ENCODE results near the gene FSHB.
"Not testable (repeated sequence)": the region's sequence is repeated elsewhere in the genome, so short reads cannot be mapped to it uniquely, and the experiment has no call there.

Gene FSHB

DNA sequence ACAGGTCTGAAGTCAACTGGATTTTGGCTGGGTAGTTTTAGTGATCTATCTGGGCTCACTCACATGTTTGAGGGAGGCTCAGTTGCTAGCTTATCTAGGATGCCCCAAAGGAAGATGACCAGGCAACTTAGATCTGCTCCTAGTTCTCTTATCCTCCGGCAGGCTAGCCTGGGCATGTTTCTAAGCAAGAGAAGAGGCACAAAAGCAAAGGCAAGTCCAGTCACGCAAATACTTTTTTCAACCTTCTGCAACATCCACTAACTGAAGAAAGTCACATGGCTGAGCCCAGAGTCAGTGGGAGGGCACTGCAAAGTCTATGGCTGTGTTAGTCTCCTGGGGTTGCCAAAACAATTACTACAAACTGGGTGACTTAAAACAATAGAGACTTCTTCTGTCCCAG, 32.9 kb upstream of the FSHB start:
- Histone ChIP-seq H4K91ac (ENCODE audit: low read depth, low read length) (no peak overlapping the region), H3K4ac (ENCODE audit: low read depth, low read length) (no peak overlapping the region), H3K27ac (ENCODE audit: low read depth, low read length) (no peak overlapping the region), H4K12ac (ENCODE audit: low read depth, low read length) (no peak overlapping the region), H3K9ac (ENCODE audit: low read length) (no peak overlapping the region), H3K9me3 (ENCODE audit: insufficient read depth, low read depth, low read length) (no peaks in the 10 kb centered on the region), H3K18ac (ENCODE audit: low read length) (no peak overlapping the region), H3K23ac (ENCODE audit: low read length) (no peak overlapping the region), H2BK12ac (ENCODE audit: low read length) (no peak overlapping the region), H3K79me2 (ENCODE audit: control insufficient read depth, insufficient read depth, low read length, poor library complexity) (no peaks in the 10 kb centered on the region), H2AK5ac (ENCODE audit: low read length) (no peak overlapping the region), H3K79me1 (ENCODE audit: low read length) (no peaks in the 10 kb centered on the region), H3K27me3 (ENCODE audit: insufficient read depth, low read length) (no peaks in the 10 kb centered on the region), H4K8ac (ENCODE audit: low read depth, low read length) (no peak overlapping the region), H2AFZ (ENCODE audit: insufficient read depth, low read length, poor library complexity) (no peak overlapping the region), H2BK5ac (ENCODE audit: low read depth, low read length, poor library complexity) (no peak overlapping the region), H3K4me1 (ENCODE audit: control insufficient read depth in 1 of 2, insufficient read depth in 2 of 2, low read length in 2 of 2) (no peaks in the 10 kb centered on the region), H3K14ac (ENCODE audit: low read length) (no peak overlapping the region), H3K36me3 (ENCODE audit: control insufficient read depth in 1 of 2, insufficient read depth in 2 of 2, low read length in 2 of 2) (no peaks in the 10 kb centered on the region), H3K4me3 (ENCODE audit: low read depth, low read length) (no peak overlapping the region), H3K4me2 (ENCODE audit: low read length) (no peak overlapping the region), H2BK120ac (ENCODE audit: insufficient read depth, low read length, poor library complexity) (no peak overlapping the region)
- WGBS (ENCODE audit: extremely low coverage, insufficient coverage, insufficient read length) = no CpG with 5 or more reads among the region's 2 CpGs
- peak in 1 of 2 donors; percentile 4 for DNase-seq

DNA sequence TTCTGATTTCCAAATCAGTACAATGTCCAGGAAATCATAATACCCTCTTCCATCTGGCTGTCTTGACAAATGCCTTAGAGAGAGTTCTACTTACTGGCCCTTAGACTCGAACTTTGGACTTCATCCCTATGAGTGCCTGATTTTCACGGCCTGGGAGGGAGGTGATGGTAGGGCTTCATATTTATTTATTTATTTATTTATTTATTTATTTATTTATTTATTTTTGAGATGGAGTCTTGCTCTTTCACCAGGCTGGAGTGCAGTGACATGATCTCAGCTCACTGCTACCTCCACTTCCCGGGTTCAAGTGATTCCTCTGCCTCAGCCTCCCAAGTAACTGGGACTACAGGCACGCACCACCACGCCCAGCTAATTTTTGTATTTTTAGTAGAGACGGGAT, 27.8 kb upstream of the FSHB start:
- not testable (repeated sequence) for H3K4me2 ChIP-seq (ENCODE audit: low read length); H3K4me3 ChIP-seq (ENCODE audit: low read depth, low read length); H3K9ac ChIP-seq (ENCODE audit: low read length); H2BK12ac ChIP-seq (ENCODE audit: low read length); H4K91ac ChIP-seq (ENCODE audit: low read depth, low read length); H2AFZ ChIP-seq (ENCODE audit: insufficient read depth, low read length, poor library complexity); H3K4ac ChIP-seq (ENCODE audit: low read depth, low read length); H3K14ac ChIP-seq (ENCODE audit: low read length); H2BK5ac ChIP-seq (ENCODE audit: low read depth, low read length, poor library complexity); DNase-seq; H3K36me3 ChIP-seq (ENCODE audit: control insufficient read depth in 1 of 2, insufficient read depth in 2 of 2, low read length in 2 of 2); H3K27me3 ChIP-seq (ENCODE audit: insufficient read depth, low read length); H3K18ac ChIP-seq (ENCODE audit: low read length); H4K8ac ChIP-seq (ENCODE audit: low read depth, low read length); H2BK120ac ChIP-seq (ENCODE audit: insufficient read depth, low read length, poor library complexity); H3K79me2 ChIP-seq (ENCODE audit: control insufficient read depth, insufficient read depth, low read length, poor library complexity); H3K27ac ChIP-seq (ENCODE audit: low read depth, low read length); H3K23ac ChIP-seq (ENCODE audit: low read length); H3K79me1 ChIP-seq (ENCODE audit: low read length); H2AK5ac ChIP-seq (ENCODE audit: low read length); H3K9me3 ChIP-seq (ENCODE audit: insufficient read depth, low read depth, low read length); H3K4me1 ChIP-seq (ENCODE audit: control insufficient read depth in 1 of 2, insufficient read depth in 2 of 2, low read length in 2 of 2); H4K12ac ChIP-seq (ENCODE audit: low read depth, low read length)
- no CpG with 5 or more reads among the region's 6 CpGs for WGBS (ENCODE audit: extremely low coverage, insufficient coverage, insufficient read length)

DNA sequence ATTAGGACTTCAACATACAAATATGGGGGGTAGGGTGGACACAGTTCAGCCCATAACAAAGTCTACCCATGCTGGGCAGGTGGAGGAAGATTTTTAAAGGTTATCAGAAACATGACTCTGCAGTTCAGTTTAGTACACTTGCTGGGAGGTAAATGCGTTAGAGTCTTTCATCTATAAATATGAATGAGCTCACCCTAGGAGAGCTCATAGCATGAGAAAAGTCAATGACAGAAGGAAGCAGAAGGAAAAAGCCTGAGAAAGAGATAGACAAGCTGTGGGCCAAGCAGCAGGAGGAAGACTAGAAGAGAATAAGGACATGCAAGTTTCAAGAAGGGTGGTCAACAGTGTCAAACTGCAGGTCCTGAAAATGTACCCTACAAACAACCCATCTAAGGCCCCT, 27.0 kb upstream of the FSHB start:
- Histone ChIP-seq H4K91ac (ENCODE audit: low read depth, low read length) (no peak overlapping the region), H3K14ac (ENCODE audit: low read length) (no peak overlapping the region), H3K4ac (ENCODE audit: low read depth, low read length) (no peak overlapping the region), H3K4me3 (ENCODE audit: low read depth, low read length) (no peak overlapping the region), H3K4me2 (ENCODE audit: low read length) (no peak overlapping the region), H3K27me3 (ENCODE audit: insufficient read depth, low read length) (no peaks in the 10 kb centered on the region), H3K27ac (ENCODE audit: low read depth, low read length) (no peak overlapping the region), H2BK120ac (ENCODE audit: insufficient read depth, low read length, poor library complexity) (no peak overlapping the region), H3K79me2 (ENCODE audit: control insufficient read depth, insufficient read depth, low read length, poor library complexity) (no peaks in the 10 kb centered on the region), H2BK12ac (ENCODE audit: low read length) (no peak overlapping the region), H3K9me3 (ENCODE audit: insufficient read depth, low read depth, low read length) (no peaks in the 10 kb centered on the region), H4K12ac (ENCODE audit: low read depth, low read length) (no peak overlapping the region), H2AK5ac (ENCODE audit: low read length) (no peak overlapping the region), H3K36me3 (ENCODE audit: control insufficient read depth in 1 of 2, insufficient read depth in 2 of 2, low read length in 2 of 2) (no peaks in the 10 kb centered on the region), H2BK5ac (ENCODE audit: low read depth, low read length, poor library complexity) (no peak overlapping the region), H3K18ac (ENCODE audit: low read length) (no peak overlapping the region), H3K79me1 (ENCODE audit: low read length) (no peaks in the 10 kb centered on the region), H2AFZ (ENCODE audit: insufficient read depth, low read length, poor library complexity) (no peak overlapping the region), H3K4me1 (ENCODE audit: control insufficient read depth in 1 of 2, insufficient read depth in 2 of 2, low read length in 2 of 2) (no peaks in the 10 kb centered on the region), H4K8ac (ENCODE audit: low read depth, low read length) (no peak overlapping the region), H3K23ac (ENCODE audit: low read length) (no peak overlapping the region), H3K9ac (ENCODE audit: low read length) (no peak overlapping the region)
- DNase-seq = no peak
- no CpG with 5 or more reads among the region's 1 CpG for WGBS (ENCODE audit: extremely low coverage, insufficient coverage, insufficient read length)

DNA sequence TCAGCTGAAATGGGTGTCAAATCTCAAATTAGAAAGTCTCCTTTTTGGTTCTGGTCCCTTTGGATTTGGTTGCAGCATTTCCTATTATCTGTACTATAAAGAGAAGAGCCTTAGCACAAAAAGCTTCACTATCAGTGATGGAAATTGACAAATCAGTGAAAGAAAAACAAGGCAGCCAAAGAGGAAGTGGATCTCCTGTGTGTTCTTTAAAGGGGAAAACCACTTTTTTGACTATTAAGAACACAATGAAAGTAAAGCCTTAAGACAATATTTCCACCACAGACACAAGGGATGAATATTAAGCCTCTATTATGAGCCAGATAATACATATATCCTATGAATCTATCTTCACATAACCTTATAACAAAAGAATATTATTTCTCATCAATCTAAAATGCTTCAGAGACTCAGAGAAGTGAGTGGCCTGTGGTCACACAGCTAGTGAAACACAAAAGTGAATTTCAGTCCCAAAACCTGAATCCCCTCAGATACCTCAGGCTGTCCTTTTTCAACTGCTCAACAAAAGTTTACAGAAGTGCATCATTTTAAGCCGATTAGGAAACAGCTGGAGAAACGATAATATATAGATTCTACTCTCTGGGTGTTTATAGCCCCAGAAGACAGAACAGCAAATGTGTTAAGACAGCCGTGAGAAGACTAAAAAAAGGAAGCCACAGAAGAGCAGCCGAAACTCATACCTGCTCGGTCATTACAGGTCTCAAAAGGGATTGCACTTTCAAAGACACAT, 24.4 kb upstream of the FSHB start:
- H2BK12ac ChIP-seq (ENCODE audit: low read length) = no peak overlapping the region
- H3K23ac ChIP-seq (ENCODE audit: low read length) = no peak overlapping the region
- H3K27me3 ChIP-seq (ENCODE audit: insufficient read depth, low read length) = no peaks in the 10 kb centered on the region
- no peak overlapping the region for H2AFZ ChIP-seq (ENCODE audit: insufficient read depth, low read length, poor library complexity)
- no CpG with 5 or more reads among the region's 5 CpGs for WGBS (ENCODE audit: extremely low coverage, insufficient coverage, insufficient read length)
- no peak overlapping the region for H3K14ac ChIP-seq (ENCODE audit: low read length)
- no peak overlapping the region for H3K4me3 ChIP-seq (ENCODE audit: low read depth, low read length)
- no peak overlapping the region for H3K27ac ChIP-seq (ENCODE audit: low read depth, low read length)
- H3K79me2 ChIP-seq (ENCODE audit: control insufficient read depth, insufficient read depth, low read length, poor library complexity) = no peaks in the 10 kb centered on the region
- no peak overlapping the region for H2BK120ac ChIP-seq (ENCODE audit: insufficient read depth, low read length, poor library complexity)
- H3K79me1 ChIP-seq (ENCODE audit: low read length) = no peaks in the 10 kb centered on the region
- DNase-seq = no peak
- H3K9me3 ChIP-seq (ENCODE audit: insufficient read depth, low read depth, low read length) = no peaks in the 10 kb centered on the region
- no peak overlapping the region for H2BK5ac ChIP-seq (ENCODE audit: low read depth, low read length, poor library complexity)
- no peak overlapping the region for H3K9ac ChIP-seq (ENCODE audit: low read length)
- no peaks in the 10 kb centered on the region for H3K4me1 ChIP-seq (ENCODE audit: control insufficient read depth in 1 of 2, insufficient read depth in 2 of 2, low read length in 2 of 2)
- no peak overlapping the region for H3K4ac ChIP-seq (ENCODE audit: low read depth, low read length)
- H3K18ac ChIP-seq (ENCODE audit: low read length) = no peak overlapping the region
- H4K8ac ChIP-seq (ENCODE audit: low read depth, low read length) = no peak overlapping the region
- H4K12ac ChIP-seq (ENCODE audit: low read depth, low read length) = no peak overlapping the region
- H2AK5ac ChIP-seq (ENCODE audit: low read length) = no peak overlapping the region
- no peak overlapping the region for H4K91ac ChIP-seq (ENCODE audit: low read depth, low read length)
- no peak overlapping the region for H3K4me2 ChIP-seq (ENCODE audit: low read length)
- H3K36me3 ChIP-seq (ENCODE audit: control insufficient read depth in 1 of 2, insufficient read depth in 2 of 2, low read length in 2 of 2) = no peaks in the 10 kb centered on the region

Measured in trophoblast cell (in vitro differentiated cells and primary cell).